ENCODE results near the gene KRT8.

The KRT8 gene

GRCh38 chr12:52904509-52905300, at the start of gene KRT8:
KRT8 (minus strand) TSS chr12:52905076; CDS start chr12:52904981, 95 bp downstream.
- peak; percentile 65 for DNase-seq

DNA sequence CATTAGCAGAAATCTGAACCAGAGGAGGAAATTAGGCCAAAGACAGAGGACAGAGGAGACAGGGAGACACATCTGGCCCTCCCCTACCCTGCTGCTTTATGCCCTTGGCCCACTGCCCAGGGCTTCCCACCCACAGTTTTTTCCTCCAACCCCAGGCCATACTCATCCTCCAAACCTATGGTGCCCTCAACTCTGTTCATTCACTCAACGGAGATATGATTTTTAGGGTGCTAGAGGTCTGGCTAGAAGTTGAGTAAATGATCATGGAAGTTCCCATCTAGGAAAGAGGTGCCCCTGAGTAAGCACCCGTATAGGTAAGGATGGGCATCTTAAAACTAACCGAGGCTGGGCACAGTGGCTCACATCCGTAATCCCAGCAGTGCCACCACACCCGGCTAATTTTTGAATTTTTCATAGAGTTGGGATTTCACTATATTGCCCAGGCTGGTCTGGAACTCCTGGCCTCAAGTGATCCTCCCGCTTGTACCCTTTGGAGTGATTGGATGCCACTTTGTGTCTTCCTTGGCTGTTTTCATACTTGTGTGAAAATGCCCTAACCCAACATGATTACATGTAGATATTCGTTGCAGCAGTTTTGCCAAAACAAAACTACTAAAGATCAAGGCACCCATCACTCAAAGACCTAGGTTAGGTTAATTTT, 48.4 kb upstream of the KRT8 start:
- no peak for DNase-seq

- no peak for DNase-seq
Measured at GRCh38 chr12:52952076-52952801, 47.4 kb upstream of the KRT8 start.

GRCh38 chr12:52951640-52952039, 46.8 kb upstream of the KRT8 start:
- no peak for DNase-seq

DNA sequence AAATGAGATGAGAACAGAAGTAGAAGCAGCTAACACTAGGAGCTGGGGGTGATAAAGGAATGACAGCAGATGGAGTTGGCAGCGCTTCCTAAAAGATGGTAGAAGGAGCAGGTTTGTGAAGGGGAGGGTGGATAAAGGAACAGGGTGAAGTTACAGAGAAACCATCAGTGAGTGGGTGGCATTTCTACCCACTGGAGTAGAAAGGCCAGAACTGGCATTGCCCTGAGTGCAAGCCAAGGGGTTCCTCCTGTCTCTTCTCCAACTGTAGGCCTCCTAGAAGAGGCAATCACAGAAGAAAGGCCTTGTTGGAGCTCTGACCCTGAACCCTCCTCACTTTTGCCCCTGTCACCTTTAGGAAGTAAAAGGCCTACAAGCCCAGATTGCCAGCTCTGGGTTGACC, 46.2 kb upstream of the KRT8 start:
- DNase-seq = no peak

DNA sequence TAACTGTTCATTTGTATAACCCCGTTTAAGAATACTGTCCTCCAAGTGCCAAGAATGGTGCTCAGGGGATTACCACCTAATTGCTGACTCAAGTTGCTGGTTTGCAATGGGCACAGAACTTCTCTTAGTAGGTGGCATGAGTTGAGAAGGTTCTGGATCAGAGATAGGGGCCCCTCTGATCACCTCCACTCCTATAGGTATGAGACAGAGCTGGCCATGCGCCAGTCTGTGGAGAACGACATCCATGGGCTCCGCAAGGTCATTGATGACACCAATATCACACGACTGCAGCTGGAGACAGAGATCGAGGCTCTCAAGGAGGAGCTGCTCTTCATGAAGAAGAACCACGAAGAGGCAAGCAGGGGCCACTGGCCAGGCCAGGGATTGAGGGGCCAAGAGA, 45.7 kb upstream of the KRT8 start:
- no peak for DNase-seq

GRCh38 chr12:52949413-52950331, 44.8 kb upstream of the KRT8 start:
- DNase-seq = peak; percentile 23

DNA sequence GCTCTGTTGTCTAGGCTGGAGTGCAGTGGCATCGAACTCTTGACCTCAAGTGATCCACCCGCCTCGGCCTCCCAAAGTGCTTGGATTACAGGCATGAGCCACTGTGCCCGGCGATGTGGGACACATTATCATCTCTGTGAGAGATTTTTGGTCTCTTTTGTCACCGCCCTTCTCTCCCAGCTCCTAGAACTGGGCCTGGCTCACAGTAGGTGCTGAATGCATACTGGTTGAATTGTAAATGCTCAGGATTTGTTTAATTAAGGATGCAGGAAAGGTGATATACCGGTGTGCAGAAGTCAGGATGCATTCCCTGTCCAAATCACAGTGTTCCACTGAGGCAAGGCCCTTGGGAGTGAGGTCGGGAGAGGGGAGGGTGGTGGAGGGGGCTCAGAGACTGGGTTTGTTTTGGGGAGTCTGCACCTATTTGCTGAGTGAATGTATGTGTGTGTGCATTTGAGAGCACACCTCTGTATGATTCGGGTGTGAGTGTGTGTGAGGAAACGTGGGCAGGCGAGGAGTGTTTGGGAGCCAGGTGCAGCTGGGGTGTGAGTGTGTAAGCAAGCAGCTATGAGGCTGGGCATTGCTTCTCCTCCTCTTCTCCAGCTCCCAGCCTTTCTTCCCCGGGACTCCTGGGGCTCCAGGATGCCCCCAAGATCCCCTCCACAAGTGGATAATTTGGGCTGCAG, 43.0 kb upstream of the KRT8 start:
- DNase-seq = no peak

- no peak for DNase-seq
Measured at GRCh38 chr12:52946797-52947547, 42.1 kb upstream of the KRT8 start.

DNA sequence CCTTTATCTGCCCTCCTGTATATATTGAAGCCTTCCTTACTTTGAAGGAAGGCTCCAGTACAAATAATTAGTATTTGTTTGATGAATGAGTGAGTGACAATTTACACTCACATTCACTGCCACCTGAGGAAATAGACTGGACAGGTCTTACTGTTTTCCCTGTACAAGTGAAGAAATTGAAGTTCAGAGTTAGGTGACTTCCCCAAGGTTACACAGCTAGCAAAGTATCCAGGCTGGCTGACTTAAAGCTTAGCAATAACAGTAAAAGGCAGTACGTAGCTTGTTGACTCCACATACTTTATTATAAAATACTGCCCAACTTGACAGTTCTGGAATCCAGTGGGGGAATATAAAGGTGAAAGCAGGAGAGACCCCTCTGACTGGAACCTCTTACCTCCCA, 41.5 kb upstream of the KRT8 start:
- no peak for DNase-seq

DNA sequence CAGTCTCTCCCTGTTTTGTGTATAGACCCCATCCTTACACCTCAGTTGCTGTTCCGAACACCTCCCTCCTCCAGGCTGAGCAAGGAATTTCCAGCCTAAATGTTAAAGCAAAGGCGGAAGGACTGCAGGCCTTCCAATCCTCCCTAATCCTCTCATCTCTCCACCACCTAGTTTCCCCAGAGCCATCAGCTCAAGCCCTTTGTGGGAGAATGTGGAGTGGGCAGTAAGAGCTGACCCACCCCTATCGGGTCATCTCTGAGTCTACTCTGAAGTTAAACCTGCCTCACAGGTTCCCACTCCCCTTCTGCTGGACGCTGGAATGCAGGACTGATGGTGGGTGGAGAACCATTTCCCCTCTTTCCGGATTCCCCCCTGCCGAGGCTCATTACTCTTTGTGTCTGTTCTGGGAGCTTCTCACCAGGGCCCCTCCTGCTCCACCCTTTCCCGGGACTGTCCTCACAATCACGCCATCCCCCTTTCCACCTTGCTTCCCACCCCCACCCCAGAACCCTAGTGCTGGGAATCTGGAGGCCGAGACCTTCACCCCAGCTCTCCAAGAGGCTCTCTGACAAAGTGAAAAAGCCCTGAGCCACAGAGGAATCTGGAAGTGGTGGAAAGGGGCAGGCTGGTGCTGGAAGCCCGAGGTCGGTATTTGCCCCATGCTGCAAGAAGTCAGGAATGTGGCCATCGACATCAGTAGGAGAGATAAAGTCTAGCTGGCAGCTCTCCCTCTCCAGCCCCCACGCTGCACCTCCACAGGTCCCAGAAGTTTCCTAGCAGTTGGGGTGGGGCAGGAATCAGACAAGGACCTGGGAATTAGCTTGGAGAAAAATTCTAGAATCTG, 40.7 kb upstream of the KRT8 start:
- DNase-seq = no peak

DNA sequence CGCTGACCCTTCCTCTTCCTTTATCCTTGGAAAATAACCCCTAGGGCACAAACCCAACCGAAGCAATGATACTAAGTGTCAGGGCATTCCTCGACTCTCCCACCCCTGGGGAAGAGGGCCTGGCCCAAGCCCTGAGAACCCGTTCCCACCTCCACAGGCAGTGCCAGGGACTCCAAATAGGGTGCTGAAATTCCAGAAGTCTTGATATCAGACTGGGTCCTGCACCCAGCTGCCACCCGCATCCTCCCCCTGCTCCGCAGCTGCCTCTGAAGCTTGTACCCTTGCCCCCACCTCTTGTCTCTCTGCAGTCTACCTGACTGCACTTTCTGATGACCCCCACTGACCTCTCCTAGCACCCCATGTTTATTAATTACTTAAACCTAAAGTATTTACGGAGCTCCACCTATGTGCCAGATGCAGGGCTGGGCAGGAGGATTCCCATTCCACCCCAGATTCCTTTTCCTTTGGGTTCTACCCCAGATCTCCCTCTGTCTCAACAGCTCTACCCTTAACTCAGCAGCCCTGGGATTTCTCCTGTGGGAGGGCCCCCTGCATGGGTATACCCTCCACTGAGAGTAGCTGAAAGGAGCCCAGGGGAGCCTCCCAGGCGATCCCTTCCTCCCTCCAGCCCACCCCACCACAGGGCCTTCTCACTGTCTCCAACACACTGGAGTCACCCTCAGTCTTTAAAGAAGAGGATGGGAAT, 40.0 kb upstream of the KRT8 start:
- DNase-seq = no peak

- peak; percentile 10 for DNase-seq
Measured at GRCh38 chr12:52942901-52943181, 38.0 kb upstream of the KRT8 start.

GRCh38 chr12:52942066-52942900, 37.4 kb upstream of the KRT8 start:
- no peak for DNase-seq

GRCh38 chr12:52929538-52929937, 24.7 kb upstream of the KRT8 start:
- DNase-seq = no peak

DNA sequence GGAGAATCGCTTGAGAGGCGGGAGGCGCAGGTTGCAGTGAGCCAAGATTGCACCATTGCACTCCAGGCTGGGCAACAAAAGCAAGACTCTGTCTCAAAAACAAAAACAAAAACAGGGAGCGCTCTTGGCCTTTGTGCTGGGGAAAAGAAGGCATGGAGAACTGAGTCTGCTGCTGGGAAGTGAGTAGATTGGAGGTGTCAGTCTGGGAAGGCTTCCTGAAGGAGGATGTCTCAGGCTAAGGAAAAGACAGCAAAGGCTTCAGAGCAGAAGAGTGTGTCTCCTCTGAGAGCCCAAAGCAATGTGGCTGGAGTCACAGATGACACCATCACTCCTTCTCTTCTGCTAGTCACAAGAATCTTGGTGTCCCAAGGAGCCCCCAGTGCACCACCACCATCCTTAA, 23.1 kb upstream of the KRT8 start:
- DNase-seq = no peak

DNA sequence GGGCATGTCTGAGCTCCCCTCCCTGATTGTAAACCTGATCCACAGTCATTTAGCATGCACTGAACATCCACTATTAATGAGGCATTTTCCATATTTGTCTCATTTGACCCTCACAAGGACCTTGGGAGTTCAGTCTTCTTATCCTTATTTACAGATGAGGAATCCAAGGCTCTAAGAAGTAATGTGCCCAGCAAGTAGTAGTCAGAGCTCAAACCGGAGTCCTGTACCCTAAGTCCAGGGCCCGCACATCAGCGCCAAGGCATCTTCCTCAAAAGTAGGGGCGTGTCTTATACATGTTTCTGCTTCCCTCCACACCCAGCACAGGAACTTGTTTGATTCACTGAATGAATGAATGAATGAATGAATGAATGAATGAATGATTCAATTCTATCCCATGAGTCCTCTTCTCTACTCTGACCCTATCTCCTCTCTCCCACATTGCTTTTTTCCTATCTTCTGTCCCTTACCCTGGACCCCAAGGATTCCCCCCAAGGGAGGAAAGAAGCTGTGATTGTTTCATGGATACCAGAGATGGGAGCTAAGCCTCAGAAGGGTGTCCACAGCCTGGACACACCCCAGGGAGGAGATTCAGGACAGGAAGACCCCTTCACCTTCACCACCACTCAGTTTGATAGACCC, 21.8 kb upstream of the KRT8 start:
- no peak for DNase-seq
